GM21528 (cell line): ENCODE results near the gene MAP6D1.

ENCODE experiments used
- ATAC-seq: cut with Tn5 transposase; IDR thresholded peaks from one replicate; pipeline ENCODE4 v1.9.1; 2021; ENCODE audit warnings: mild to moderate bottlenecking, moderate library complexity; ENCODE audit not compliant: unreplicated experiment, low FRiP score

Gene MAP6D1

GRCh38 chr3:183825456-183826161, at the start of gene MAP6D1:
Gene MAP6D1 (minus strand): TSS chr3:183825577. CDS start chr3:183825547, 30 bp downstream.
- ATAC-seq = peak; percentile 46

GRCh38 chr3:183873914-183874313, 48.5 kb upstream of the MAP6D1 start:
- ATAC-seq = no peak

DNA sequence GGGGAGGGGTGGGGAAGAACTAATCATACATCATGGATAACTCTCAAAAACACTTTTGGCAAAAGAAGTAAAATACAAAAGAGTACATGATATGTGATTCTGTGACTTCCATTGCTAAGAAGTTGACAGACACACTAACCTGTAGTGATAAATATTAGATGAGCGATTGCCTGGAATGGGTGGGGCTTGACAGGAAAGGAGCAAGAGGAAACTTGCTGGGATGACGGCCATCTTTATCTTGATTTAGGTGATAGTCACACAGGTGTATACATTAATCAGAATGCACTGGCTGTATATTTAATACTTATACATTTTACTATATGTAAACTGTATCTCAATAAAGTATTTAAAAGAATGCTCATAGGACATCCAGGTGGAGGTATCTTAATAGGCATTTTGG, 46.2 kb upstream of the MAP6D1 start:
- ATAC-seq = no peak

DNA sequence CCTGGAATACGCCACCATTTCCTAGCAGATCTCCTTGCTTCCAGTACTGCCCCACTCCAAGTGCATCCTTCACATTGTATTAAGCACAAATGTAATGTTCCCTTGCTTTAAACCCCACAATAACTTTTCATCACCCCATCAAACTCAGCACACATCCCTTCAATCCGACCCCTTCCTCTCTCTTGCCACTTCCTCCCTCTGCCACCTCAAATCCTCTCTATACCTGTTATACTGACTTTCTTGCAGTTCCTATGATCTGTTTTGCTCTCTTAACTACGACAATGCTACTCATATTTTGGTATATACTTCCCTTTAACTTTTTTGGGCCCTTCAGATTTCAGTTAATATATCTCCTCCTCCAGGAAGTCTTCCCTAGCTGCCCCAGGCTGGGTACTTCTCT, 45.2 kb upstream of the MAP6D1 start:
- no peak for ATAC-seq

- ATAC-seq = no peak
Observed at GRCh38 chr3:183868796-183869195, 43.4 kb upstream of the MAP6D1 start.

DNA sequence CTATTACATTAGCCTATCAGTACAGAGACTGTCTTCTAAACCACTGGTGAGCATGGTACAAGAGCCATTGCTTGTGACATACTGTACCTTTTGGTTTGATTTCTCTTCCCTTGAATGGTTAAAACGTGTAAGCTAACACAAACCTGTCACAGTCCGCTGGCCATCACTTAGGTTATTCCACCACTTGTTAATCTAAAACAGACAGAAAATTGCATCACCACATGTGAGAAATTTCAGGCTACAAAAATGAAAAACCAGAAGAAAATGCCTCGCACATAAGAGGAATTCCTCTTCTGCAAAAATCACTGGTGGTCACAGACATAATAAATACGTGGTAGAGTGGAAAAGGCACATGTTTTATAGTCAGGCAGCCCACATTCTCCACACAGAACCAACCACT, 37.2 kb upstream of the MAP6D1 start:
- ATAC-seq = no peak

DNA sequence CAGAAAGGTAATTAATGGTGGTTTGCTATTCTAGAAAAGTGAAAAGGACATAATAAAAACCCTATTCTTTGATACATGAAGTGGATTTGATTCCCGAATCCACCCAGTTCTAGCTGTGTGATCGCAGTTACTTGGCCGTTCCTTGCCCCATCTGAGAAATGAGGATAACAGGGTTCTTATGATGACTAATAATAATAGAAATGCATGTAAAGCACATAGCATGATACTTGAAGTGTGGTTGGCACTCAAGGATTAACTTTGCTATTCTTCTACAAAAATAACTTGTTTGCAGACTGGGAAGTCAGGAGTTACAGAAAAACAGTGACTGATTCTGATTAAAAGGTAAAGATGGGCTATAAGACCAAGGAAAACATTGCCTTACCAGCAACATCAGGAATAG, 32.5 kb upstream of the MAP6D1 start:
- no peak for ATAC-seq

- no peak for ATAC-seq
Observed at GRCh38 chr3:183854318-183855035, 29.1 kb upstream of the MAP6D1 start.

DNA sequence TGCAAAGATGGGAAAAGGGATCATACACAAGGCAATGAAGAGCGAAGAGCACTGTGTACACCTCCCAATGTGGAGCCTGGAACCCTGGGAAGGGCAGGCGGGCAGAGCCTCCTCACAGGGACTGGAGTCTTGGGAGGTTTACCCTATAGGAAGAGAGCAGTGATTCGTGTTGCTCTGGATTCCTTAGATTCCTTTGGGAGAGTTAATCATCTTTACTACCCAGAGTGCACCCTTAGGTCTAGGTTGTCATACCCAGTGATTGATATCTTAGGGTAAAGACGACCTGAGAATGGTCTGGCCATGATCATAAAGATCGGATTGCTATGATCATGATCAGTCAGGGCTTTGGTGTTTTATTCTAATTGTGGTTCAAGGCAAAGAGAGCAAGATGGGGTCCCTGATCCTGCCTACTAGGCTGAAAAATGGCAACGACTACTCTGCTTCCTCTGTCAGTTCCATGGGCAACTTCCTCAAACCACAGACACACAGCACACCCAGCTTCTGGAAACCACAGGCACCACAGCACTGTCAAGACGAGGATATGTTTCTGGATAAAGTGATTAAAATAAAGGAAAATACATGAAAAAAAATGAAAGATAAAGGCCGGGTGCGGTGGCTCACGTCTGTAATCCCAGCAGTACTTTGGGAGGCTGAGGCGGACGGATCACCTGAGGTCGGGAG, 20.4 kb upstream of the MAP6D1 start:
- ATAC-seq = no peak

GRCh38 chr3:183845090-183845489, 19.7 kb upstream of the MAP6D1 start:
- ATAC-seq = no peak

DNA sequence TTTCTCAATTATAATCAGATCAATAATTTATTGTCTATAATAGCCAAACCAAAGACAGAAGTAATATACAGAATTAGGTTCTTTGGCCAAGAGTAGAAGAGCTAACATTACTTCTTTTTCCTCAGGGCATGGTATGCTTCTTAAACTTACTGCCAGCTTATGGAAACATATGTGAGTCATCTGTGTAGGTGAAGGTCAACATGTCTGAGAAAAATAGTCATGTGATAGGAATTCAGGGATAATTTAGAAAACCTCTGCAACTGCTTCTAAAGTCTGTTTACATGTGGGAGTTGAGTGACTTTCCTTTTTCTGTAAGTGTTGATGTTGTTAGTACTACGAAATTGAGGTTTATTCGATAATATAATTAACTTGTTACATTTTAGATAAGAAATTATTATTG, 19.2 kb upstream of the MAP6D1 start:
- no peak for ATAC-seq

DNA sequence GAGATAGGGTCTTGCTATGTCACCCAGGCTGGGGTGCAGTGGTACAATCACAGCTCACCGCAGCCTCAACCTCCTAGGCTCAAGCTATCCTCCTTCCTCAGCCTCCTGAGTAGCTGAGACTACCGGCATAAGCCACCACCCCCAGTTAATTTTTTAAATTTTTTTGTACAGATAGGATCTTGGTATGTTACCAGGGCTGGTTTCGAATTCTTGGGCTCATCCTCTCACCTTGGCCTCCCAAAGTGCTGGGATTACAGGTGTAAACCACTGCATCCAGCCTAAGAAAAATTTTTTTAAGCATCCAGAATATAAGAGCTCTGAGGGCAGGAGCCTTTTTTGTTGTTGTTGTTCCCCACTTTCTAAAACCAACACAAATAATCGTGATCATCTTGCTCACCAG, 14.4 kb upstream of the MAP6D1 start:
- ATAC-seq = no peak

GRCh38 chr3:183837894-183838293, 12.5 kb upstream of the MAP6D1 start:
- ATAC-seq = no peak

DNA sequence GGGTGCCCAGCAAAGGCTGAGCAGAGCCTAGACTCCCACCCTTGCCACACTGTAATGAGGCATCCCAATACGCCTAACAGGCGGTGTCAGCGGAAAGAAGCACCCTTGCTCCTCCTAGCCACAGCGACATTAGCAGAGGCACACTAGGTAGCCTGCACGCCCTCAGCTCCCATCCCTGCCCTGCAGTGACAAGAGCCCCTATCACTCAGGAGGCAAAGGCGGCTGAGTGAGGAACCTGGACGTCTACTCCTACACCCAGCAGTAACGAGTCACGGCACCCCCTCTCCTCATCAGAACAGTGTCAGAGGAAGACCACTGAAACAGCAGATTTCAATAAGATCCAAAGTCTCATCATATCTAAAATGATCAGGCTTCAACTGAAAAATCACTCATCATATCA, 12.0 kb upstream of the MAP6D1 start:
- no peak for ATAC-seq

GRCh38 chr3:183833516-183833915, 8.1 kb upstream of the MAP6D1 start:
- no peak for ATAC-seq

DNA sequence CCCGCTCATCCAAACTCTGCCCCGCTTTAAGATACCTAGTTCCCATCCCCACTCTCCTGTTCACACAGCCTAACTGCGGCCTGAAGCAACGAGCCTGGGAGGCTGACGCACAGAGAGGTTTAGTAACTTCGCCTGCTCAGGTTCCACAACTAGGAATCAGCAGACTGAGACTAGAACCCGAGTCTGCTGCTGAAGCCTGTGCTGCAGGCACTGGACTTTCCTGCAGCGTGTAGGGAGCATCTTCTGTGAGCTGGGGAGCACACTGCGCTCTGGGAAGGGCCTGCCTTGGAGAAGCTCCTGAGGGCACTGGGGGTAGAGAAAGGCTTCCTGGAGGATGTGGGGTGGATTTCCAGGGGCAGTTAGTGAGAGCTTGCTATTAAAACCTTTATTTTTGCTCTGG, 4.8 kb upstream of the MAP6D1 start:
- no peak for ATAC-seq

- no peak for ATAC-seq
Observed at GRCh38 chr3:183829466-183829865, 4.1 kb upstream of the MAP6D1 start.

DNA sequence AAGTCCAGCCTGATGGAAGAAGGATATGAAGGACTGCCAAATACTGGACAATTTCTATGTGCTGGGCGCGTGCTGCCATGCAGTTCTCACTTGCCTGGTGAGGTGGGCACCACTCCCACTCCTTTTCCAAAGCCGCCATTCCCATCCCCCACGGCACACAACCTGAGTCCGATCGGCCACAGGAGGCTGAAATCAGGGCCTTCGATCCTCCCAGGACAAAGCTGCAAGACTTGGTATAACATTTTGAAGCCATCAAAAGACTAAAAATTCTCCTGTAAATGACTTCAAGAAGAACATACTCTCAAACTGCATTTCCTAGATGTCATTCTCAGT, 3.1 kb upstream of the MAP6D1 start:
- no peak for ATAC-seq

GRCh38 chr3:183827809-183828537, 2.6 kb upstream of the MAP6D1 start:
- no peak for ATAC-seq

- no peak for ATAC-seq
Observed at GRCh38 chr3:183826448-183827250, 1.3 kb upstream of the MAP6D1 start.
